OCI-LY7 (cell line): ENCODE data around the gene GMDS. TPM values are rescaled to one million over a fixed set of nuclear protein-coding genes. Genes with fewer than 3 reads are reported as not detected.

Experiments used
- BruUV-seq: library from RNA; stranded (reverse); fragments of 400-500 nt; replicated peaks from 2 replicates; lab custom pipeline; 2021; lab: Mats Ljungman, UMichigan
- CTCF ChIA-PET: fragments of 300-600 bp; sonication (Branson Sonifier 250); formaldehyde crosslinking; loops from one replicate; lab custom pipeline; 2022; ENCODE audit warnings: antibody characterized with exemption; ENCODE audit not compliant: unreplicated experiment; lab: Charles Lee
- POLR2A ChIA-PET: fragments of 300-600 bp; sonication (Branson Sonifier 250); formaldehyde crosslinking; loops from one replicate; lab custom pipeline; 2022; ENCODE audit warnings: antibody characterized with exemption; lab: Charles Lee
- DNase-seq: peaks from one replicate; pipeline ENCODE4 v3.0.0-alpha.2; 2015; ENCODE audit warnings: low spot score
- H2AFZ ChIP-seq: fragments of 200-600 bp; sonication (generic), shearing (Covaris generic); 2 replicates; pipeline ENCODE4 v1.6.1; 2014; ENCODE audit warnings: mild to moderate bottlenecking, antibody characterized with exemption, low read length, moderate library complexity
- H3K27ac ChIP-seq: fragments of 200-600 bp; sonication (generic); 2 replicates; pipeline ENCODE4 v1.5.1; 2014; ENCODE audit warnings: mixed run types, low read depth, mild to moderate bottlenecking, moderate library complexity, low read length, inconsistent platforms; ENCODE audit not compliant: poor library complexity, severe bottlenecking
- H3K36me3 ChIP-seq: fragments of 200-600 bp; sonication (generic); 2 replicates; pipeline ENCODE4 v1.6.1; 2014; ENCODE audit warnings: mild to moderate bottlenecking, antibody characterized with exemption, low read length, moderate library complexity, mixed read lengths; ENCODE audit not compliant: insufficient read depth
- H3K4me1 ChIP-seq: fragments of 200-600 bp; sonication (generic); 2 replicates; pipeline ENCODE4 v1.5.1; 2014; ENCODE audit warnings: mild to moderate bottlenecking, low read length; ENCODE audit not compliant: insufficient read depth, poor library complexity, severe bottlenecking
- H3K4me2 ChIP-seq: fragments of 200-600 bp; sonication (generic); 2 replicates; pipeline ENCODE4 v1.6.1; 2014; ENCODE audit warnings: mild to moderate bottlenecking, low read length
- H3K4me3 ChIP-seq: fragments of 200-600 bp; sonication (generic); 2 replicates; pipeline ENCODE4 v1.5.1; 2014; ENCODE audit warnings: mild to moderate bottlenecking, low read depth, low read length; ENCODE audit not compliant: poor library complexity, severe bottlenecking
- H3K79me2 ChIP-seq: fragments of 200-600 bp; sonication (generic); 2 replicates; pipeline ENCODE4 v1.6.1; 2016; ENCODE audit warnings: low read depth, mild to moderate bottlenecking, low read length, moderate library complexity, mixed read lengths; ENCODE audit not compliant: insufficient read depth
- H3K9me2 ChIP-seq: fragments of 200-600 bp; sonication (generic); 2 replicates; pipeline ENCODE4 v1.6.1; 2016; ENCODE audit warnings: mild to moderate bottlenecking, low read length, mixed read lengths; ENCODE audit not compliant: insufficient read depth
- H3K9me3 ChIP-seq: fragments of 200-600 bp; sonication (generic); 2 replicates; pipeline ENCODE4 v1.6.1; 2014; ENCODE audit warnings: mild to moderate bottlenecking, mixed run types, low read length, mixed read lengths
- H4K20me1 ChIP-seq: fragments of 200-600 bp; sonication (generic); 2 replicates; pipeline ENCODE4 v1.6.1; 2014; ENCODE audit warnings: mild to moderate bottlenecking, antibody characterized with exemption, low read length, moderate library complexity, mixed read lengths; ENCODE audit not compliant: insufficient read depth
- EZH2phosphoT487 ChIP-seq: fragments of 200-600 bp; sonication (generic); IDR thresholded peaks from 2 replicates; pipeline ENCODE4 v1.6.1; 2018; ENCODE audit warnings: low read depth, borderline replicate concordance, mild to moderate bottlenecking, mixed run types, antibody characterized with exemption, low read length, moderate library complexity, mixed read lengths
- intact Hi-C: fragments of 100-400 bp; cut with micrococcal nuclease; formaldehyde crosslinking; loops from one replicate; pipeline ENCODE4 v1.10.0; 2022; ENCODE audit not compliant: unreplicated experiment
- total RNA-seq, 2 experiments: library from RNA; depleted of rRNA in 1 of 2; stranded (reverse); fragments of >200 nt in 1 of 2; shearing (Covaris generic) in 1 of 2; gene quantifications; 2 replicates each; pipeline ENCODE4 v1.2.3, GENCODE V29; 2014 to 2022
- TF ChIP-seq, protein P1 (sequence below): fragments of 200-600 bp; sonication (generic); conservative IDR thresholded peaks from 2 replicates; pipeline ENCODE4 v1.5.1; 2014; ENCODE audit warnings: mild to moderate bottlenecking, antibody characterized with exemption, low read length, moderate library complexity, mixed read lengths

Gene GMDS
- total RNA-seq, 2 experiments from 2014 or later = 9.9 to 26.8 TPM

DNA sequence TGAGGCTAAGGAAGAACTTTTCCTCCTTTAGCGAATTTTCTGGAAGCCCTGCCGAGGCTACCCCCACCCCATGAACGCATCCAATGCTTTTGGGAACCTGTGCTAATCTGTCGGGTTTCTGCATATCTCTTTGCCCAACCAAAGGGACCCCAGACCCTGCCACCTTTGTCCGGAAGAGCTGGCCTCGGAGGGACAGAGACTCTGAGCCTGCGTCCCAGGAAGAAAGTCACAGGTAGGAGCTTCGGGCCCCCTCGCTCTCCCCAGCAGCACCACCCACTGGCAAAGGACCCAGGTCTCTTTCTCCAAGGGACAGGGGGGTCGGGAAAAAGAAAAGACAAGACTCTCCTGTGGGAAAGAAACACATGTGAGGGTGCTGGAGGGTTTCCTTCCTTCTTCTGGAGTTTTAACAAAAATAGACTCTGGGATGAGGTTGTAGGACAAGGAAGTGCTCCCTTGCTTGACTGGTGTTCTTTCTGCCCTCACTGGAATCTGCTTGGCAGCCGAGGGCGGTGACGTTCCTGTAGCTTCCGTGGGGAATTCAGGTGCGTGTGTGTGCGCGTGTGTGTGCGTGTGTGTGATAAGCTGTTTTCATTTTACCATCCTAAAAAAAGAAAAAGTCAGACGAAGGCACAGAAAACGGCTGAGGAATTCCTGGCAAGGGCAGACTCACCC is 652.0 kb downstream of the GMDS start:
- ChIA-PET POLR2A (no interaction called here), CTCF (no interaction called here)
- no peak overlapping the region for H3K27ac ChIP-seq
- no peak for DNase-seq
- H3K9me3 ChIP-seq = no peaks in the 10 kb centered on the region
- TF ChIP-seq, protein P1, sequence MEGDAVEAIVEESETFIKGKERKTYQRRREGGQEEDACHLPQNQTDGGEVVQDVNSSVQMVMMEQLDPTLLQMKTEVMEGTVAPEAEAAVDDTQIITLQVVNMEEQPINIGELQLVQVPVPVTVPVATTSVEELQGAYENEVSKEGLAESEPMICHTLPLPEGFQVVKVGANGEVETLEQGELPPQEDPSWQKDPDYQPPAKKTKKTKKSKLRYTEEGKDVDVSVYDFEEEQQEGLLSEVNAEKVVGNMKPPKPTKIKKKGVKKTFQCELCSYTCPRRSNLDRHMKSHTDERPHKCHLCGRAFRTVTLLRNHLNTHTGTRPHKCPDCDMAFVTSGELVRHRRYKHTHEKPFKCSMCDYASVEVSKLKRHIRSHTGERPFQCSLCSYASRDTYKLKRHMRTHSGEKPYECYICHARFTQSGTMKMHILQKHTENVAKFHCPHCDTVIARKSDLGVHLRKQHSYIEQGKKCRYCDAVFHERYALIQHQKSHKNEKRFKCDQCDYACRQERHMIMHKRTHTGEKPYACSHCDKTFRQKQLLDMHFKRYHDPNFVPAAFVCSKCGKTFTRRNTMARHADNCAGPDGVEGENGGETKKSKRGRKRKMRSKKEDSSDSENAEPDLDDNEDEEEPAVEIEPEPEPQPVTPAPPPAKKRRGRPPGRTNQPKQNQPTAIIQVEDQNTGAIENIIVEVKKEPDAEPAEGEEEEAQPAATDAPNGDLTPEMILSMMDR = no peak
- no peak for TF ChIP-seq EZH2phosphoT487
- H4K20me1 ChIP-seq = no peaks in the 10 kb centered on the region
- no peaks in the 10 kb centered on the region for H3K9me2 ChIP-seq
- no peaks in the 10 kb centered on the region for H3K79me2 ChIP-seq
- H3K4me1 ChIP-seq = no peaks in the 10 kb centered on the region
- no peak overlapping the region for H2AFZ ChIP-seq
- intact Hi-C loops = no loop called here
- no peaks in the 10 kb centered on the region for H3K36me3 ChIP-seq
- BruUV-seq = no TSS peak
- H3K4me3 ChIP-seq = no peak overlapping the region
- H3K4me2 ChIP-seq = no peak overlapping the region

DNA sequence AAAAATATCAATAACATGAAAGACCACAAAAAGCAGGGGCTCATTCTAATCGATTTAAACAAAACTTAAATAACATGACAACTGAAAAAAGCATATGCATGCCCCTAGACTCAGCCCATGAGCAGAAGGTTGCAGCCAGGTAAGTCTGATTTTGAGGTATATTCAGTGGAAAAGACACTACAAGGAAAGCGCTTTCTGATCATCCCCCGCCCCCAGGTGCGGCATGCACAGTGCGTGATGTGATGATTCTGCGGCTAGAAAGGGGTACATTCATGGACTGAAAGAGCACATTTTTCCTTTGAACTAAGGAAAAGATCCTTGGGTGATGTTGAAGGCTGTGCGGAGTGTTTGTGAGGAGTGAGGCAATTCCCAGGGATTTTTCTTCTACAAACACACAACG is 652.6 kb downstream of the GMDS start:
- no peak overlapping the region for H3K27ac ChIP-seq
- H3K36me3 ChIP-seq = no peaks in the 10 kb centered on the region
- ChIA-PET CTCF (no interaction called here), POLR2A (interaction anchor here (0.6 kb wide), 2 partner anchors 168 to 891 kb away, joined by 3 to 4 read pairs; no protein-coding TSS in a partner anchor)
- H3K4me1 ChIP-seq = no peaks in the 10 kb centered on the region
- BruUV-seq = no TSS peak
- H3K9me3 ChIP-seq = no peaks in the 10 kb centered on the region
- H3K79me2 ChIP-seq = no peaks in the 10 kb centered on the region
- H3K4me2 ChIP-seq = no peak overlapping the region
- H3K9me2 ChIP-seq = no peaks in the 10 kb centered on the region
- no peak overlapping the region for H3K4me3 ChIP-seq
- intact Hi-C loops = no loop called here
- no peak for DNase-seq
- H2AFZ ChIP-seq = no peak overlapping the region
- H4K20me1 ChIP-seq = no peaks in the 10 kb centered on the region
- TF ChIP-seq, protein P1 = no peak
- no peak for TF ChIP-seq EZH2phosphoT487

DNA sequence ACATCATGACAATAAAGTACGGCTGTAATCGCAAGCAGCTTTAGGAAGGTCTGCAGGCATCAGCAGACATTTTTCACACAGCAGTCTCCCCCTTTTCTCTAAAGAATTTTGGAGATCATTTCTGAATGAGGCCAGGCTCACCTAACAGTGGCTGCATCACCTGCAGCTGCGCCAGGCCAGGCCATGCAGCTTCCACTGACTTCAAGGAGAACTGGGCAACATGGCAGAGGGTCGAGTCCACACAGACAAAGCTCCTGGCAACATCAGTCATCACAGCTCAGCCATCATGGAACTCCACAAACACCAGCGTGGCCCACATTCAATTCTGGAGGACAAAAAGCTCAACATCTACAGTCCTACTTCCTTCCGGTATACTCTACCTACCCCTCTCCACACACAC is 653.5 kb downstream of the GMDS start:
- POLR2A ChIA-PET = interaction anchor here (0.6 kb wide), 3 partner anchors 167 to 1043 kb away, joined by 3 to 4 read pairs (median 4); no protein-coding TSS in a partner anchor
- no peak for TF ChIP-seq EZH2phosphoT487
- TF ChIP-seq, protein P1 = no peak
- H3K79me2 ChIP-seq = no peaks in the 10 kb centered on the region
- no peaks in the 10 kb centered on the region for H3K9me2 ChIP-seq
- no peak overlapping the region for H3K4me3 ChIP-seq
- no peaks in the 10 kb centered on the region for H3K4me1 ChIP-seq
- intact Hi-C loops = no loop called here
- H3K27ac ChIP-seq = no peak overlapping the region
- no peaks in the 10 kb centered on the region for H3K9me3 ChIP-seq
- no peak overlapping the region for H2AFZ ChIP-seq
- no peaks in the 10 kb centered on the region for H3K36me3 ChIP-seq
- H4K20me1 ChIP-seq = no peaks in the 10 kb centered on the region
- CTCF ChIA-PET = no interaction called here
- no TSS peak for BruUV-seq
- DNase-seq = no peak
- H3K4me2 ChIP-seq = no peak overlapping the region
